BLaER1 treated with 17β-estradiol and CSF1 and Interleukin-3, amounts not matched to agents 10 nM and 100 nM (cell line): ENCODE data around the gene JAZF1.

Source experiments
- H3K27ac ChIP-seq, 11 experiments: shearing (Covaris generic); formaldehyde crosslinking; 2 replicates each; pipeline ENCODE4 v1.8.1; 2022
- H3K27me3 ChIP-seq, 11 experiments: shearing (Covaris generic); formaldehyde crosslinking; 2 replicates each; pipeline ENCODE4 v1.8.1; 2022
- H3K36me3 ChIP-seq, 11 experiments: shearing (Covaris generic); formaldehyde crosslinking; 2 replicates each; pipeline ENCODE4 v1.8.1; 2022
- H3K4me1 ChIP-seq, 10 experiments: shearing (Covaris generic); formaldehyde crosslinking; 2 replicates each; pipeline ENCODE4 v1.8.1; 2022
- H3K4me2 ChIP-seq, 11 experiments: shearing (Covaris generic); formaldehyde crosslinking; 2 replicates each; pipeline ENCODE4 v1.8.1; 2022
- H3K4me3 ChIP-seq, 10 experiments: shearing (Covaris generic); formaldehyde crosslinking; 2 replicates each; pipeline ENCODE4 v1.8.1; 2022
- H3K9ac ChIP-seq, 11 experiments: shearing (Covaris generic); formaldehyde crosslinking; 2 replicates each; pipeline ENCODE4 v1.8.1; 2022
- H3K9me3 ChIP-seq, 11 experiments: shearing (Covaris generic); formaldehyde crosslinking; replicated peaks in 1 of 11; 2 replicates each; pipeline ENCODE4 v1.8.1; 2022
- H4K20me1 ChIP-seq, 11 experiments: shearing (Covaris generic); formaldehyde crosslinking; 2 replicates each; pipeline ENCODE4 v1.8.1; 2022
- Cebpa-rat ChIP-seq, 11 experiments: shearing (Covaris generic); IDR thresholded peaks; 2 replicates each; pipeline ENCODE4 v1.8.1; 2022

JAZF1 gene

GRCh38 chr7:27875832-27876231 lies 304.8 kb downstream of the JAZF1 start:
- H3K27ac ChIP-seq = no peak overlapping the region
- H3K9me3 ChIP-seq = peaks cover 0 to 42% (median 16%) of the 10 kb centered on the region in 11 experiments; a peak in 13 of 22 replicates
- H3K4me1 ChIP-seq = peaks cover 30 to 71% (median 64%) of the 10 kb centered on the region in 10 experiments
- no peak overlapping the region for H3K4me3 ChIP-seq
- no peaks in the 10 kb centered on the region for H4K20me1 ChIP-seq
- H3K27me3 ChIP-seq = no peaks in the 10 kb centered on the region
- TF ChIP-seq Cebpa-rat (IDR thresholded peaks at IDR 0.05) = no peak
- peaks cover 0 to 33% (median 0%) of the 10 kb centered on the region in 11 experiments; a peak in 7 of 22 replicates for H3K36me3 ChIP-seq
- H3K9ac ChIP-seq = no peak overlapping the region
- peak overlapping the region in 4 of 11 experiments; percentile 14 to 66 (median 62); a peak in 3 of 22 replicates for H3K4me2 ChIP-seq

- peaks cover 0 to 33% (median 0%) of the 10 kb centered on the region in 11 experiments; a peak in 7 of 22 replicates for H3K36me3 ChIP-seq
- H3K9ac ChIP-seq = no peak overlapping the region
- TF ChIP-seq Cebpa-rat (IDR thresholded peaks at IDR 0.05) = no peak
- peak overlapping the region in 9 of 11 experiments; percentile 1 to 85 (median 75); a peak in 12 of 22 replicates for H3K4me2 ChIP-seq
- H4K20me1 ChIP-seq = no peaks in the 10 kb centered on the region
- H3K27ac ChIP-seq = no peak overlapping the region; a peak in 1 of 22 replicates
- peaks cover 0 to 42% (median 16%) of the 10 kb centered on the region in 11 experiments; a peak in 13 of 22 replicates for H3K9me3 ChIP-seq
- peaks cover 30 to 79% (median 72%) of the 10 kb centered on the region in 10 experiments for H3K4me1 ChIP-seq
- H3K27me3 ChIP-seq = no peaks in the 10 kb centered on the region
- H3K4me3 ChIP-seq = no peak overlapping the region
Measured at GRCh38 chr7:27875061-27875460, 305.5 kb downstream of the JAZF1 start.

GRCh38 chr7:27873981-27874957 lies 306.3 kb downstream of the JAZF1 start:
- Histone ChIP-seq H3K9me3 (peaks cover 0 to 42% (median 16%) of the 10 kb centered on the region in 11 experiments; a peak in 13 of 22 replicates), H3K4me3 (no peak overlapping the region), H3K4me2 (peak overlapping the region; percentile 36 to 85 (median 75)), H3K4me1 (peaks cover 34 to 87% (median 78%) of the 10 kb centered on the region in 10 experiments), H3K27me3 (no peaks in the 10 kb centered on the region), H3K36me3 (peaks cover 0 to 35% (median 0%) of the 10 kb centered on the region in 11 experiments; a peak in 7 of 22 replicates), H3K9ac (no peak overlapping the region; a peak in 1 of 22 replicates), H4K20me1 (no peaks in the 10 kb centered on the region), H3K27ac (peak overlapping the region in 8 of 11 experiments; percentile 0 to 87 (median 56); a peak in 13 of 22 replicates)
- TF ChIP-seq Cebpa-rat (IDR thresholded peaks at IDR 0.05) = no peak

GRCh38 chr7:27872356-27873275 lies 308.0 kb downstream of the JAZF1 start:
- no peak for TF ChIP-seq Cebpa-rat (IDR thresholded peaks at IDR 0.05)
- peak overlapping the region in 8 of 11 experiments; percentile 17 to 87 (median 56); a peak in 13 of 22 replicates for H3K27ac ChIP-seq
- H3K4me1 ChIP-seq = peaks cover 51 to 100% (median 91%) of the 10 kb centered on the region in 10 experiments
- no peaks in the 10 kb centered on the region for H4K20me1 ChIP-seq
- peak overlapping the region; percentile 36 to 85 (median 75) for H3K4me2 ChIP-seq
- no peaks in the 10 kb centered on the region for H3K27me3 ChIP-seq
- peak overlapping the region in 3 of 11 experiments; percentile 14 to 53 (median 36); a peak in 5 of 22 replicates for H3K9ac ChIP-seq
- peak overlapping the region in 3 of 10 experiments; percentile 6 to 20 (median 10); a peak in 3 of 20 replicates for H3K4me3 ChIP-seq
- H3K9me3 ChIP-seq = peaks cover 0 to 37% (median 16%) of the 10 kb centered on the region in 11 experiments; a peak in 13 of 22 replicates
- peaks cover 0 to 31% (median 0%) of the 10 kb centered on the region in 11 experiments; a peak in 7 of 22 replicates for H3K36me3 ChIP-seq

- H3K27me3 ChIP-seq = no peaks in the 10 kb centered on the region
- no peak for TF ChIP-seq Cebpa-rat (IDR thresholded peaks at IDR 0.05)
- H4K20me1 ChIP-seq = no peaks in the 10 kb centered on the region
- H3K4me2 ChIP-seq = peak overlapping the region in 8 of 11 experiments; percentile 68 to 85 (median 78); a peak in 16 of 22 replicates
- H3K9me3 ChIP-seq = peaks cover 0 to 34% (median 16%) of the 10 kb centered on the region in 11 experiments; a peak in 13 of 22 replicates
- H3K27ac ChIP-seq = peak overlapping the region in 3 of 11 experiments; percentile 60 to 87 (median 62); a peak in 6 of 22 replicates
- peaks cover 0 to 30% (median 0%) of the 10 kb centered on the region in 11 experiments; a peak in 8 of 22 replicates for H3K36me3 ChIP-seq
- peaks cover 54 to 100% (median 91%) of the 10 kb centered on the region in 10 experiments for H3K4me1 ChIP-seq
- no peak overlapping the region for H3K4me3 ChIP-seq
- no peak overlapping the region for H3K9ac ChIP-seq
Measured at GRCh38 chr7:27871866-27872265, 308.7 kb downstream of the JAZF1 start.

GRCh38 chr7:27871086-27871485 lies 309.5 kb downstream of the JAZF1 start:
- Histone ChIP-seq H3K27me3 (no peaks in the 10 kb centered on the region), H3K27ac (peak overlapping the region in 6 of 11 experiments; percentile 9 to 89 (median 66); a peak in 6 of 22 replicates), H3K4me1 (peaks cover 54 to 100% (median 92%) of the 10 kb centered on the region in 10 experiments), H3K9me3 (peaks cover 0 to 32% (median 16%) of the 10 kb centered on the region in 11 experiments; a peak in 13 of 22 replicates), H3K4me3 (no peak overlapping the region), H3K4me2 (peak overlapping the region in 8 of 11 experiments; percentile 1 to 85 (median 76); a peak in 12 of 22 replicates), H4K20me1 (no peaks in the 10 kb centered on the region), H3K36me3 (peaks cover 0 to 34% (median 0%) of the 10 kb centered on the region in 11 experiments; a peak in 9 of 22 replicates), H3K9ac (no peak overlapping the region)
- TF ChIP-seq Cebpa-rat (IDR thresholded peaks at IDR 0.05) = no peak

- H3K4me3 ChIP-seq = no peak overlapping the region
- no peak overlapping the region for H3K9ac ChIP-seq
- peaks cover 0 to 39% (median 0%) of the 10 kb centered on the region in 11 experiments; a peak in 9 of 22 replicates for H3K36me3 ChIP-seq
- peak overlapping the region in 6 of 11 experiments; percentile 9 to 89 (median 66); a peak in 9 of 22 replicates for H3K27ac ChIP-seq
- no peaks in the 10 kb centered on the region for H3K27me3 ChIP-seq
- TF ChIP-seq Cebpa-rat (IDR thresholded peaks at IDR 0.05) = no peak
- peak overlapping the region in 8 of 11 experiments; percentile 56 to 85 (median 76); a peak in 15 of 22 replicates for H3K4me2 ChIP-seq
- no peaks in the 10 kb centered on the region for H4K20me1 ChIP-seq
- peaks cover 0 to 27% (median 14%) of the 10 kb centered on the region in 11 experiments; a peak in 13 of 22 replicates for H3K9me3 ChIP-seq
- peaks cover 54 to 100% (median 93%) of the 10 kb centered on the region in 10 experiments for H3K4me1 ChIP-seq
Measured at GRCh38 chr7:27870595-27870994, 310.0 kb downstream of the JAZF1 start.
